ENCODE measurements around the gene TAC4. TPM values are rescaled to one million over a fixed set of nuclear protein-coding genes. Genes with fewer than 3 reads are reported as not detected.

TAC4 gene
- total and polyA plus RNA-seq, 2 of the 13 experiments (the other 11 are each of a cell fraction or from before 2014, with no cell fraction given), result not detected

DNA sequence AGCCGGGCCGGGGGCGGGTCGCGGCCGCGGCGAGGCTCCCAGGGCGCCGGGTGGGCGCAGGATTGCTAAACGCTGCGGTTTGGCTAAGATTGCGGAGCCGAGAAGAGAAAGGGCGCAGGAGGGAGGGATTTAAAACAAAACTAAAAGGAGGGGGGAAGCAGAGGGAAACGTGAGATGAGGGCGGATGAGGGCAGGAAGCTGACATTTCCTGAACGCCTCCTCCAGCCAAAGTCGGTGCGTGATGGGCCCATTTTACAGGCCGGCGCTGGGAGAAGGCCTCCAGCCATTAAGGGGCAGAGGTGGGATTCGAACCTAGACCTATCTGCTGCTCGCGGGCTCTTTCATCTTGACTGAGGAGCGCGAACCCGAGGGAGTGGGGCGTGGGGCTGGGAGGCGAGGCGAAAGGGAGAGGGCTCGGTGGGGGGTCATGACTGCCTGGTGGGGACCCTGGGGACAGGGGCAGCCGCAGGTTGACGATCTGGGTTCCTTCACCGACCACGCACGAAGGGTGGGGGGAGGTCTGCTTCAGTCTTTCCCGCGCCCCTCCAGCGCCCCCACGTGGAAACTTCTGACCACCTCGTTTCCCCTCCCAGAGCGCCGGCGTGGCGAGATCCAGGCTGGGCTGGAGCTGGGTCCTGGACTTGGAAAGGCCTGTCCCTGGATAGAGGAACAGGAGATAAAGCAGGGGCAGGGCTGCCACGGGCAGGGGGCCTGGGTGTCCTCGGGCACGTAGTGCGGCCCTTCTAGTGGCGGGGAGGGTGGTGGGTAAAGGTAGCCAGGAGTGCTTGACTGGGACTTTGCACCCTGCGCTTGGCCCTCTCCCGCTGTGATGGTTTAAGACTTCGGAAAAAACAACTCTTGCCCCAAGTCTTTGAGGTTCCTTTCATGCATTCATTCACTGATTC, 3.8 kb upstream of the TAC4 start (continued):
- TF ChIP-seq, protein P1, sequence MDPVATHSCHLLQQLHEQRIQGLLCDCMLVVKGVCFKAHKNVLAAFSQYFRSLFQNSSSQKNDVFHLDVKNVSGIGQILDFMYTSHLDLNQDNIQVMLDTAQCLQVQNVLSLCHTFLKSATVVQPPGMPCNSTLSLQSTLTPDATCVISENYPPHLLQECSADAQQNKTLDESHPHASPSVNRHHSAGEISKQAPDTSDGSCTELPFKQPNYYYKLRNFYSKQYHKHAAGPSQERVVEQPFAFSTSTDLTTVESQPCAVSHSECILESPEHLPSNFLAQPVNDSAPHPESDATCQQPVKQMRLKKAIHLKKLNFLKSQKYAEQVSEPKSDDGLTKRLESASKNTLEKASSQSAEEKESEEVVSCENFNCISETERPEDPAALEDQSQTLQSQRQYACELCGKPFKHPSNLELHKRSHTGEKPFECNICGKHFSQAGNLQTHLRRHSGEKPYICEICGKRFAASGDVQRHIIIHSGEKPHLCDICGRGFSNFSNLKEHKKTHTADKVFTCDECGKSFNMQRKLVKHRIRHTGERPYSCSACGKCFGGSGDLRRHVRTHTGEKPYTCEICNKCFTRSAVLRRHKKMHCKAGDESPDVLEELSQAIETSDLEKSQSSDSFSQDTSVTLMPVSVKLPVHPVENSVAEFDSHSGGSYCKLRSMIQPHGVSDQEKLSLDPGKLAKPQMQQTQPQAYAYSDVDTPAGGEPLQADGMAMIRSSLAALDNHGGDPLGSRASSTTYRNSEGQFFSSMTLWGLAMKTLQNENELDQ (CRISPR knock-in tag; IDR thresholded peaks at IDR 0.05; ENCODE audit: borderline replicate concordance), result peak; percentile 13; the same call in 1 of the 2 replicates
- TF ChIP-seq NFYB (CRISPR knock-in tag; IDR thresholded peaks at IDR 0.05) (no peak), ZKSCAN1 (IDR thresholded peaks at IDR 0.05; ENCODE audit: low read length) (peak; percentile 29; the same call in 1 of the 2 replicates), MED8 (CRISPR knock-in tag; IDR thresholded peaks at IDR 0.05; ENCODE audit: insufficient replicate concordance) (no peak), ZNF709 (CRISPR knock-in tag; IDR thresholded peaks at IDR 0.05) (peak; percentile 39; the same call in 1 of the 2 replicates), ARID2 (CRISPR knock-in tag; IDR thresholded peaks at IDR 0.05; ENCODE audit: borderline replicate concordance) (no peak), RXRA (CRISPR knock-in tag; IDR thresholded peaks at IDR 0.05) (peak; percentile 38; the same call in 1 of the 2 replicates), ARHGAP35 (CRISPR knock-in tag; IDR thresholded peaks at IDR 0.05; ENCODE audit: borderline replicate concordance) (0 out of 2 replicates have a peak, but pooled peaks have one; percentile 68), ZNF543 (CRISPR knock-in tag; IDR thresholded peaks at IDR 0.05) (no peak), SMAD9 (CRISPR knock-in tag; IDR thresholded peaks at IDR 0.05) (no peak), AKAP8 (CRISPR knock-in tag; IDR thresholded peaks at IDR 0.05) (0 out of 2 replicates have a peak, but pooled peaks have one; percentile 43), PLRG1 (conservative IDR thresholded peaks at IDR 0.05) (no peak), ZKSCAN8 (CRISPR knock-in tag; IDR thresholded peaks at IDR 0.05; ENCODE audit: borderline replicate concordance) (0 out of 2 replicates have a peak, but pooled peaks have one; percentile 34), ZNF776 (CRISPR knock-in tag; IDR thresholded peaks at IDR 0.05) (no peak)
- TF ChIP-seq, protein P2, sequence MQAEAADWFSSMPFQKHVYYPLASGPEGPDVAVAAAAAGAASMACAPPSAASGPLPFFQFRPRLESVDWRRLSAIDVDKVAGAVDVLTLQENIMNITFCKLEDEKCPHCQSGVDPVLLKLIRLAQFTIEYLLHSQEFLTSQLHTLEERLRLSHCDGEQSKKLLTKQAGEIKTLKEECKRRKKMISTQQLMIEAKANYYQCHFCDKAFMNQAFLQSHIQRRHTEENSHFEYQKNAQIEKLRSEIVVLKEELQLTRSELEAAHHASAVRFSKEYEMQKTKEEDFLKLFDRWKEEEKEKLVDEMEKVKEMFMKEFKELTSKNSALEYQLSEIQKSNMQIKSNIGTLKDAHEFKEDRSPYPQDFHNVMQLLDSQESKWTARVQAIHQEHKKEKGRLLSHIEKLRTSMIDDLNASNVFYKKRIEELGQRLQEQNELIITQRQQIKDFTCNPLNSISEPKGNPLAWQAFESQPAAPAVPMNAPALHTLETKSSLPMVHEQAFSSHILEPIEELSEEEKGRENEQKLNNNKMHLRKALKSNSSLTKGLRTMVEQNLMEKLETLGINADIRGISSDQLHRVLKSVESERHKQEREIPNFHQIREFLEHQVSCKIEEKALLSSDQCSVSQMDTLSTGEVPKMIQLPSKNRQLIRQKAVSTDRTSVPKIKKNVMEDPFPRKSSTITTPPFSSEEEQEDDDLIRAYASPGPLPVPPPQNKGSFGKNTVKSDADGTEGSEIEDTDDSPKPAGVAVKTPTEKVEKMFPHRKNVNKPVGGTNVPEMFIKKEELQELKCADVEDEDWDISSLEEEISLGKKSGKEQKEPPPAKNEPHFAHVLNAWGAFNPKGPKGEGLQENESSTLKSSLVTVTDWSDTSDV (CRISPR knock-in tag; IDR thresholded peaks at IDR 0.05), result no peak
- TF ChIP-seq, protein P3, sequence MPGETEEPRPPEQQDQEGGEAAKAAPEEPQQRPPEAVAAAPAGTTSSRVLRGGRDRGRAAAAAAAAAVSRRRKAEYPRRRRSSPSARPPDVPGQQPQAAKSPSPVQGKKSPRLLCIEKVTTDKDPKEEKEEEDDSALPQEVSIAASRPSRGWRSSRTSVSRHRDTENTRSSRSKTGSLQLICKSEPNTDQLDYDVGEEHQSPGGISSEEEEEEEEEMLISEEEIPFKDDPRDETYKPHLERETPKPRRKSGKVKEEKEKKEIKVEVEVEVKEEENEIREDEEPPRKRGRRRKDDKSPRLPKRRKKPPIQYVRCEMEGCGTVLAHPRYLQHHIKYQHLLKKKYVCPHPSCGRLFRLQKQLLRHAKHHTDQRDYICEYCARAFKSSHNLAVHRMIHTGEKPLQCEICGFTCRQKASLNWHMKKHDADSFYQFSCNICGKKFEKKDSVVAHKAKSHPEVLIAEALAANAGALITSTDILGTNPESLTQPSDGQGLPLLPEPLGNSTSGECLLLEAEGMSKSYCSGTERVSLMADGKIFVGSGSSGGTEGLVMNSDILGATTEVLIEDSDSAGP (CRISPR knock-in tag; IDR thresholded peaks at IDR 0.05; ENCODE audit: borderline replicate concordance), result peak; percentile 81; the same call in 1 of the 2 replicates
- TF ChIP-seq, protein P4, sequence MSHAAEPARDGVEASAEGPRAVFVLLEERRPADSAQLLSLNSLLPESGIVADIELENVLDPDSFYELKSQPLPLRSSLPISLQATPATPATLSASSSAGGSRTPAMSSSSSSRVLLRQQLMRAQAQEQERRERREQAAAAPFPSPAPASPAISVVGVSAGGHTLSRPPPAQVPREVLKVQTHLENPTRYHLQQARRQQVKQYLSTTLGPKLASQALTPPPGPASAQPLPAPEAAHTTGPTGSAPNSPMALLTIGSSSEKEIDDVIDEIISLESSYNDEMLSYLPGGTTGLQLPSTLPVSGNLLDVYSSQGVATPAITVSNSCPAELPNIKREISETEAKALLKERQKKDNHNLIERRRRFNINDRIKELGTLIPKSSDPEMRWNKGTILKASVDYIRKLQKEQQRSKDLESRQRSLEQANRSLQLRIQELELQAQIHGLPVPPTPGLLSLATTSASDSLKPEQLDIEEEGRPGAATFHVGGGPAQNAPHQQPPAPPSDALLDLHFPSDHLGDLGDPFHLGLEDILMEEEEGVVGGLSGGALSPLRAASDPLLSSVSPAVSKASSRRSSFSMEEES (CRISPR knock-in tag; IDR thresholded peaks at IDR 0.05), result no peak
- TF ChIP-seq, protein P5, sequence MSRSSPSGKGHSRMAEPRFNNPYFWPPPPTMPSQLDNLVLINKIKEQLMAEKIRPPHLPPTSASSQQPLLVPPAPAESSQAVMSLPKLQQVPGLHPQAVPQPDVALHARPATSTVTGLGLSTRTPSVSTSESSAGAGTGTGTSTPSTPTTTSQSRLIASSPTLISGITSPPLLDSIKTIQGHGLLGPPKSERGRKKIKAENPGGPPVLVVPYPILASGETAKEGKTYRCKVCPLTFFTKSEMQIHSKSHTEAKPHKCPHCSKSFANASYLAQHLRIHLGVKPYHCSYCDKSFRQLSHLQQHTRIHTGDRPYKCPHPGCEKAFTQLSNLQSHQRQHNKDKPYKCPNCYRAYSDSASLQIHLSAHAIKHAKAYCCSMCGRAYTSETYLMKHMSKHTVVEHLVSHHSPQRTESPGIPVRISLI (CRISPR knock-in tag; IDR thresholded peaks at IDR 0.05; ENCODE audit: borderline replicate concordance), result no peak

All from HepG2 (cell line).